ENCODE results near the gene MMADHC. TPM values are rescaled to one million over a fixed set of nuclear protein-coding genes. Genes with fewer than 3 reads are reported as not detected.

MMADHC gene
- total RNA-seq, 1 donor from 2014 or later, result 87.3 TPM

DNA sequence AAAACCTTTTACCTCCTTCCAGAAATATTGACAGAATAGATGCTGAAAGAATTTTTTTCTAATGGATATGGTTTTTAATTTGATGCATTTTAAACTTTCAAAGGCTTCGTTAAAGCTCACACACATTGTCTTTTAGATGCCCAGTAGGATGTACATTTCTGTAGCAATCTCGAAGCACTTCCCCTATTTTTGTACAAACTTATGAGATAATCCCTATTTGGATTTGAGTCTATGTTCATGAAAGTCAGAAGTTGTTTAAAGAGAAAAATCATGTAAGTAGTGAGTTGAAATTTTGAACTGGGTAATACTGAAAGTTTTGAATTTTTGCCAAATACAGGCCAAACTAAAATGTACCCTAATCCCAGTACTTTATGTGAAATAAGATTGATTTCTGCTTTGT, 38.1 kb upstream of the MMADHC start:
- no peak for DNase-seq (ENCODE audit: extremely low spot score, unreplicated experiment)
- TF ChIP-seq, protein P1, sequence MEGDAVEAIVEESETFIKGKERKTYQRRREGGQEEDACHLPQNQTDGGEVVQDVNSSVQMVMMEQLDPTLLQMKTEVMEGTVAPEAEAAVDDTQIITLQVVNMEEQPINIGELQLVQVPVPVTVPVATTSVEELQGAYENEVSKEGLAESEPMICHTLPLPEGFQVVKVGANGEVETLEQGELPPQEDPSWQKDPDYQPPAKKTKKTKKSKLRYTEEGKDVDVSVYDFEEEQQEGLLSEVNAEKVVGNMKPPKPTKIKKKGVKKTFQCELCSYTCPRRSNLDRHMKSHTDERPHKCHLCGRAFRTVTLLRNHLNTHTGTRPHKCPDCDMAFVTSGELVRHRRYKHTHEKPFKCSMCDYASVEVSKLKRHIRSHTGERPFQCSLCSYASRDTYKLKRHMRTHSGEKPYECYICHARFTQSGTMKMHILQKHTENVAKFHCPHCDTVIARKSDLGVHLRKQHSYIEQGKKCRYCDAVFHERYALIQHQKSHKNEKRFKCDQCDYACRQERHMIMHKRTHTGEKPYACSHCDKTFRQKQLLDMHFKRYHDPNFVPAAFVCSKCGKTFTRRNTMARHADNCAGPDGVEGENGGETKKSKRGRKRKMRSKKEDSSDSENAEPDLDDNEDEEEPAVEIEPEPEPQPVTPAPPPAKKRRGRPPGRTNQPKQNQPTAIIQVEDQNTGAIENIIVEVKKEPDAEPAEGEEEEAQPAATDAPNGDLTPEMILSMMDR (conservative IDR thresholded peaks at IDR 0.05), result no peak
- H3K4me1 Mint-ChIP-seq (ENCODE audit: unreplicated experiment), result no peaks in the 10 kb centered on the region
- H3K36me3 Mint-ChIP-seq, result no peaks in the 10 kb centered on the region
- H3K27me3 Mint-ChIP-seq, result no peaks in the 10 kb centered on the region
- no peak overlapping the region for H3K4me3 Mint-ChIP-seq
- peaks cover 2% of the 10 kb centered on the region for H3K9me3 Mint-ChIP-seq
- no peak overlapping the region for H3K27ac Mint-ChIP-seq

DNA sequence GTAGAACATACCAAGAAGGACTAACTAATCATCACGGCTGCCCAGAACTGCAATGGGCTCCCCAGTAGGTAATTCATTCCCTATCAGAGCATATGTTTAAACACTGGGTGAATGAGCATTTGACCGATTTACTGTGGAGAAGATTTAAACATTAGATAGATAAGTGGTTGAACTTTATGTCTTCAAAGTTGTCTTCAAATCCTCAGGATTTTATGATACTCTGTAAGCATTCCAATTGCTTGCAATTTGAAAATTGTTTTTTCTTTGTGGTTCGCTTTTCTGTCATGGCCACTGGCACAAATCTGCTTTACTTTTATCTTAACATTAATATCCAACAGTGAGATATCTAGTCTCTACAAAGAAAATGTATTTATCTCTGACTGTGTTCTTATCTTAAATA, 37.7 kb upstream of the MMADHC start:
- no peak for DNase-seq (ENCODE audit: extremely low spot score, unreplicated experiment)
- Mint-ChIP-seq H3K4me3 (no peak overlapping the region), H3K36me3 (no peaks in the 10 kb centered on the region), H3K27ac (no peak overlapping the region), H3K4me1 (ENCODE audit: unreplicated experiment) (no peaks in the 10 kb centered on the region), H3K27me3 (no peaks in the 10 kb centered on the region), H3K9me3 (peaks cover 6% of the 10 kb centered on the region)
- TF ChIP-seq, protein P1 (conservative IDR thresholded peaks at IDR 0.05), result no peak

DNA sequence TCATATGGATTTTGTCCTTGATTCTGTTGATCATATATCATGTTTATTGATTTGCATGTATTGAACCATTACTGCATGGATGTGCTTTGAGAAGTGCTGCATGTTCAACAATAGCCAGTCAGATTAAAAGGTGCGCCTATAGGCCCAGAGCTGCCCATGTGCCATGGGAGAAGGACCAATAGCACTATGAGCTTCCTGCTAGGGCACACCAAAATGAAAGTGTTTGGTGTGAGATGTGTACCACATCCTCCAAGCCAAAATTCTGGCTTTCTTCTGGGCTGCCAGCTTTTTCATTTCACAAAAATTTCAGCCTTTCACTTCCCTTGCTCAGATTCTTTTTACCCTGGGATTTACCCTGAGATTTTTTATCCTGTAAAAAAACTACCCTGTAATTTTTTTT, 34.8 kb upstream of the MMADHC start:
- H3K9me3 Mint-ChIP-seq, result peaks cover 14% of the 10 kb centered on the region
- H3K36me3 Mint-ChIP-seq, result no peaks in the 10 kb centered on the region
- no peaks in the 10 kb centered on the region for H3K27me3 Mint-ChIP-seq
- no peak overlapping the region for H3K4me3 Mint-ChIP-seq
- no peak for DNase-seq (ENCODE audit: extremely low spot score, unreplicated experiment)
- peaks cover 3% of the 10 kb centered on the region for H3K4me1 Mint-ChIP-seq (ENCODE audit: unreplicated experiment)
- H3K27ac Mint-ChIP-seq, result no peak overlapping the region
- TF ChIP-seq, protein P1 (conservative IDR thresholded peaks at IDR 0.05), result no peak

DNA sequence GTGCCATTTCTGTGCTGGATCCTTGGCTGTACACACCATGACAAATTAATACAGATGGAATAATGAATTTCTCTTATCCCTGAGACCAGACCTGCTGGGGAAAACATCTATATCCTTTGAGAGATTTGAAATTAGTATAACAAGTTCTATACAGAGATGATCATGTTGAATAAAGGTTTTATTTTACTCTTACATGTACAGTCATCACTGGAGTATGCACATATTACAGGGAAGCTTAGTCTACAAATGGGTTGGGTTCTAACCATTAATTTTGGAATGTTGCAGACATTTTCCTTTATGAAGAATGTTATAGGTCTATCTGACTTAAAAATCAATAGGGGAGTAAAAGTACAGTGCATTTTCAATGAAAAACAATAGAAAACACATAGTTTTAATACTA, 29.9 kb upstream of the MMADHC start:
- Mint-ChIP-seq H3K4me3 (no peak overlapping the region), H3K36me3 (no peaks in the 10 kb centered on the region), H3K27ac (no peak overlapping the region), H3K4me1 (ENCODE audit: unreplicated experiment) (peaks cover 15% of the 10 kb centered on the region), H3K9me3 (peaks cover 14% of the 10 kb centered on the region), H3K27me3 (no peaks in the 10 kb centered on the region)
- TF ChIP-seq, protein P1 (conservative IDR thresholded peaks at IDR 0.05), result no peak
- no peak for DNase-seq (ENCODE audit: extremely low spot score, unreplicated experiment)

DNA sequence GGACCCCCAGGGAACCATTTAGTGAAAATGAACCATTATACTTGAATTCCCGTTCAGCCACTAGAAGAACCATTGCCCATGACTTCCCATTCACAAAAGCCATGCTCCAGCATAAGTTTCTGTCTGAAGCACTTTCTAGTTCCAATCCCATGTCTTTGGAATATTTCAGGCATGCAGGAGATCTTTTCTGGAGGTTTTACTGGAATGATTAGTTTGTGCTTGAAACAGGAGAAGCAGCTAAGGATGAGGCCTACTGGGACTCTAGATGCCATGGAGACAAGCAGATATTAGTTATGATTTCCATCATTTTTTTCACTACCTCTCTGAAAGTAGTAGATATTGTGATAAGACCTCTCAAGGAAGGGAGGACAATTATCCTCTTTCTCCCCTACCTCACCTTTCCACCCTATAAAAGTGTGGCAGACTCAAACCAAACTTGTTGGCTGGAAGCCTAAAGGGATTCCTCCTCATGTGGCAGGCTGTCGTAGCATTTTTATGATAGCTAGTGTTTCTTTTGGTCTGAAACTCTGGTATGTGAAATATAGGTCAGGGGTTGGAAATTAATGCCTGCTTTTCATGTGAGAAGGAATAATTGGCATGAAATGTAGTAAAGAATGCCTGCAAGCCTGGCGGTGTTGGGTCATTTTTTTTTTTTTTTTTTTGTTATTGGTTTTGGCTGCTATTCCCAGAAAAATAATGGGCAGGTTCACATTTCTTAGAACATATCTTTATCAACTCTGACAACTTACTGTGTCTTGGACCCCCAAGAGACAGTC, 29.3 kb upstream of the MMADHC start:
- peaks cover 14% of the 10 kb centered on the region for H3K9me3 Mint-ChIP-seq
- H3K4me1 Mint-ChIP-seq (ENCODE audit: unreplicated experiment), result peaks cover 21% of the 10 kb centered on the region
- no peak overlapping the region for H3K4me3 Mint-ChIP-seq
- no peaks in the 10 kb centered on the region for H3K36me3 Mint-ChIP-seq
- no peak overlapping the region for H3K27ac Mint-ChIP-seq
- H3K27me3 Mint-ChIP-seq, result no peaks in the 10 kb centered on the region
- TF ChIP-seq, protein P1 (conservative IDR thresholded peaks at IDR 0.05), result no peak
- DNase-seq (ENCODE audit: extremely low spot score, unreplicated experiment), result no peak
